Uterus (tissue), 2 donors: ENCODE measurements around the gene ZNF418.

Experiments used
- POLR2A ChIP-seq, 2 donors: fragments of 450-650 bp; IDR thresholded peaks; one replicate each; pipeline ENCODE4 v1.6.1; 2016; ENCODE audit warnings: antibody characterized with exemption in 2 of 2, mild to moderate bottlenecking in 1 of 2, moderate library complexity in 1 of 2
- TF ChIP-seq, protein P1 (sequence below), 4 experiments: fragments of 200-600 bp in 2 of 4; fragments of 450-650 bp in 2 of 4; sonication (generic) in 2 of 4; IDR thresholded peaks; one replicate each; pipeline ENCODE4 v1.5.1; 2016 to 2019; ENCODE audit warnings: antibody characterized with exemption in 4 of 4, mild to moderate bottlenecking in 2 of 4, moderate library complexity in 1 of 4

GRCh38 chr19:57872450-57872849 lies 62.8 kb downstream of the ZNF418 start:
- TF ChIP-seq, protein P1, sequence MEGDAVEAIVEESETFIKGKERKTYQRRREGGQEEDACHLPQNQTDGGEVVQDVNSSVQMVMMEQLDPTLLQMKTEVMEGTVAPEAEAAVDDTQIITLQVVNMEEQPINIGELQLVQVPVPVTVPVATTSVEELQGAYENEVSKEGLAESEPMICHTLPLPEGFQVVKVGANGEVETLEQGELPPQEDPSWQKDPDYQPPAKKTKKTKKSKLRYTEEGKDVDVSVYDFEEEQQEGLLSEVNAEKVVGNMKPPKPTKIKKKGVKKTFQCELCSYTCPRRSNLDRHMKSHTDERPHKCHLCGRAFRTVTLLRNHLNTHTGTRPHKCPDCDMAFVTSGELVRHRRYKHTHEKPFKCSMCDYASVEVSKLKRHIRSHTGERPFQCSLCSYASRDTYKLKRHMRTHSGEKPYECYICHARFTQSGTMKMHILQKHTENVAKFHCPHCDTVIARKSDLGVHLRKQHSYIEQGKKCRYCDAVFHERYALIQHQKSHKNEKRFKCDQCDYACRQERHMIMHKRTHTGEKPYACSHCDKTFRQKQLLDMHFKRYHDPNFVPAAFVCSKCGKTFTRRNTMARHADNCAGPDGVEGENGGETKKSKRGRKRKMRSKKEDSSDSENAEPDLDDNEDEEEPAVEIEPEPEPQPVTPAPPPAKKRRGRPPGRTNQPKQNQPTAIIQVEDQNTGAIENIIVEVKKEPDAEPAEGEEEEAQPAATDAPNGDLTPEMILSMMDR (IDR thresholded peaks at IDR 0.05), result no peak
- TF ChIP-seq POLR2A (IDR thresholded peaks at IDR 0.05), result no peak
